HG03196 (cell line): ENCODE measurements around the gene SPAM1.
A peak's percentile ranks its signal among the peaks of the same experiment; 100 is the strongest.
"Not testable (repeated sequence)": the region's sequence is repeated elsewhere in the genome, so short reads cannot be mapped to it uniquely, and the experiment has no call there.

Experiments
- ATAC-seq: cut with Tn5 transposase; IDR thresholded peaks from one replicate; pipeline ENCODE4 v1.9.1; 2021; ENCODE audit not compliant: unreplicated experiment

SPAM1 gene

DNA sequence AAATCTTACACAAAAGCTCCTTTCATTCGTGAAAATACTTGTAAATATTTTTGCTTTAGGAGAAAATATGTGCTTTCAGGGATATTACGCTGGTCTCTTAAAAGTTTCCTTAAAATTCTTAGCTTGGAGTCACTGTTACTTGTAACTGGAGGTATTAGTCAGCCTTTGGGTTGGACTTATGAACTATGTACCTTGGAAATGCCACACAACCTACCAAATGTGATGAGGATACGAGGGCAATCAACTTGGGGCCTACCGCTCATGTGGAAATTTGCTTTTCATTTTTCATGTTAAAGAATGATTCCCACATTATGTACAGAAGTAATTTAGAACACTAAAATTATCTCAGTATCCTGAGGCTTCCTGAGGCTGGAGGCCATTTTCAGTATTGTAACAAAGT is 23.1 kb downstream of the SPAM1 start:
- ATAC-seq: no peak

DNA sequence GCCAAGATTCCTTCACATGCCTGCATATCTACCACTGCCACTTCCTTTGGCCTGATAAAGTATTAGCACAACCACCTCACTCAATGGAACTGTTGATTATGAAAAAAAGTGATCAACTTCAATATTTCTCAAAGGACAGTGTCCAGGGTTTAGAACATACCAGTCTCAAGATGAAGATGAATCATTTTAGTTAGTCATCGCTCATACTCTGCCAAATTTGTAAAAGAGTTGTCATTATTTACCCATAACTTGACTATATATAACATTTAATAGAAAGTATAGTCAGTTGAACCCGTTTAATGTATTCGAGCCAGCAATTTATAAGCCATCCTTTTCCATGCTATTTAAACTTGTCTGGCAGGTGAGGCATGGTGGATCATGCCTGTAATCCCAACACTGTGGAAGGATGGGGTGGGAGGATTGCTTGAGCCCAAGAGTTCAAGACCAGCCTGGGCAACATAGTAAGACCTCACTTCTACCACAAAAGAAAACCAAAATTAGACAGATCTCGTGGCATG is 33.2 kb downstream of the SPAM1 start:
- no peak for ATAC-seq

DNA sequence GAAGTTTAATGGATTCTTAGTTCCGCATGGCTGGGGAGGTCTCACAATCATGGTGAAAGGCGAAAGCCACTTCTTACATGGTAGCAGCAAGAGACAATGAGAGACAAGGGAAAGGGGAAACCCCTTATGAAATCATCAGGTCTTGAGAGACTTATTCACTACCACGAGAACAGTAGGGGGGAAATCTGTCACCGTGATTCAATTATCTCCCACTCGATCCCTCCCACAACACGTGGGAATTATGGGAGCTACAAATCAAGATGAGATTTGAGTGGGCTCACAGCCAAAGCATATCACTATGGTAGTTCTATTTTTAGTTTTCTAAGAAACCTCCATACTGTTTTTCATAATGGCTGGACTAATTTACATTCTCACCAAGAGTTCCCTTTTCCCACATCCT is 36.7 kb downstream of the SPAM1 start:
- ATAC-seq: no peak

DNA sequence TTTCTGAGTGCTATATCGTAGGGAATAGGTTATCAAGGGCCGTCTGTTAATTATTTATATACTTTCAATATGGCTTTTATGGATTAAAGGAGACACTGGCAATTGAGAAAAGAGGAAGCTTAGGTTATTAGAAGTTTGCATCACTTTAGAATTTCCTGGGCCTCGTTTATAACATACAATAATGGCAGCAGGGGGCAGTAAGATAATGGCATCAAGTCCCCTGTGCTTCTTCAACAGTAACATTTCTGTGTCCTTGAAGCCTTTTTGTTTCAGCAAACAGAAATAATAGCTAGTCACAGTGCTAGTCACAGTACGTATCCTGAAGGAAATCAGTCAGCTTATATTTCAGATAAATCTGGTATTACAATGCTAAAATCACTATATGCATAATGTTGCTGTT is 41.9 kb downstream of the SPAM1 start:
- no peak for ATAC-seq

DNA sequence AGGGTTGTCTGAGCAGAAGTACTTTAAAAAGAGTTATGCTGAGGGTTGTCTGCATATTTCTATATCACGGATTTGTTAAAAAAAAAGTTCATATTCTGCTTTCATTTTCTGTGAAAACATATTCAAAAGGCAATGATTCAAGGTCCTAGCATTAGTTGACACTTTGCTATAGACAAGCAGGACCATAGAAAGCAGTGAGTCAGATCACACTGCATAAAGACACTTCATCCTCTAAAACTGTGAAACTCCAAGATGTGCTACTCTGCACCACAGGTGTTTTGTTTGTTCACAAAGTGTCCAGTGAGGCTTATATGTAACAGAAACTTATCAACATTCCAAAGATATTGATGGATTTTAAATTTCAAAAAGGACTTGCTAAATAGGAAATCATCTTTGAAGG is 47.0 kb downstream of the SPAM1 start:
- ATAC-seq: no peak

DNA sequence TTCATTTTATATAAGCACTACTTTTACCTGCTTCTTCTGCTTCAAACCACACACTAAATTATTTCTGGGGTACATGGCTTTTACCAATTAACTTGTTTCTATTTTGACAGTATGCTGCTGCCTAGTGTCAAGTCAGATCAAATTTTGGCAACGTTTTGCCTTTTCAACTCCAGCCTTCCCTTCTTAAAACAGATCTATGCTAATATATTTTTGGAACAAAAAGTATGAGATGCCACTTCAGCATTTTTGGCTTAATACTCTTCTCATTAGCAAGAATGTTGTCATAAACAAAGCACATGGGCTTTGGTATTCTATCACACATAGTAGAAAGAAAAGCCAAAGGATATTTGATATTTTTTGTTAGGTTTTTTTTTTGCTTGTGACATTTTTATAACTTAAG is 47.8 kb downstream of the SPAM1 start:
- ATAC-seq: no peak

DNA sequence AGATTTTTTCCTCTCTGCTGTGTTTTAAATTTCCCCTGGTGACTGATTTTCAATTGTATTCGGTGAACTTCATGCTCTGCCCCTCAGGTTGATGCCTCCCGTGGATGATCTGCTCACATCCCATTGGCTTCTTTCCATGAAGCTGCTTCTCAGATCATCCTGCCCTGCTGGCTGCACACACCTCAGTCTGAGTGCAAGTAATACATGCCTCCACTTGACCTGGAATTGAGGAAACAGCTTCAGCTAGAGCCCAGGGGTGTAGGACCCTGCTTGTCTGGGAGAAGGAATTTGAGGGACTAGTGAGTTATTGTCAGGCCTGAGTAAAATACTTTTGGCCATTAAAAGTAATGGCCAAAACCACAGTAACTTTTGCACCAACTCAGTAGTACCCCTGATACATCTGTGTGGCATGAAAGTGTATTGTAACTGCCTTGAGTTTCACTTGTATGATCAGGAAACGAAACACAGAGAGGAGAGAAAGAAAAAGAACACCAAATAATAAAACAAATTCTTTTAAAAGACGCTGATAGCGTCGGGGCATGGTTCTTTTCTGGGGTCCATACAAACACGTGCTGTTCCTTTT is 49.4 kb downstream of the SPAM1 start:
- peak; percentile 56 for ATAC-seq

DNA sequence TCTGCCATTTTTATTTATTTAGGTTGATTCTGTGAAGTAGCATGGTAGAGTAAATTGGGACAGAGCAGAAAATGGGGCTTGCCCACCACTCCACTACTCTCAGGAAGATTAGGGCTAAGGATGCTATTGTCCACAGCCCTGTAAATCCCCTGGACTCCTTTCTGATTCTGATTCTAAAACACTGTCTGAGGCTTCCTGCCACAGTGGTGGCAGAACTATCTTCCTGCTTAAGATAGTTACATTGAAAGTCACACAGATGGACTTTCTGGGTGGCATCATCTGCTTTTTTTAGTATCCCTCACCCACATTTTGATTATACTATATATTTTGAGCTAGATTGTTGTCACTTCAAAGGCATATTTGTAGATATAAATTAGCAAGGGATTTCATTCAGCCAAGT is 50.0 kb downstream of the SPAM1 start:
- no peak for ATAC-seq

DNA sequence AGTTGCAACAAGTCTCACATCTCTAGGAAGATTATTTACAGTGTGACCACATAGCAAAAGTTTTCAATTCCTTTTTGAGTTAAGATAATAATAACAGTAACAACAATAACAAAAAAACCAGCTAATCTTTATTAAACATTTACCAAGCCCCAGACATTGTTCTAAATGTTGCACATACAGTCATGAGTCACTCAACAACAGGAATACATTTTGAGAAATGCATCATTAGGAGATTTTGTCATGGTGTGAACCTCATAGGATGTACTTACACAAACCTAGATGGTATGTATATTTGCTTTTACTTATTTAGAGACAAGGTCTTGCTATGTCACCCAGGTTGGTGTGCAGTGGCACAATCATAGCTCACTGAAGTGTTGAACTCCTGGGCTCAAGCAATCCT is 52.0 kb downstream of the SPAM1 start:
- no peak for ATAC-seq

DNA sequence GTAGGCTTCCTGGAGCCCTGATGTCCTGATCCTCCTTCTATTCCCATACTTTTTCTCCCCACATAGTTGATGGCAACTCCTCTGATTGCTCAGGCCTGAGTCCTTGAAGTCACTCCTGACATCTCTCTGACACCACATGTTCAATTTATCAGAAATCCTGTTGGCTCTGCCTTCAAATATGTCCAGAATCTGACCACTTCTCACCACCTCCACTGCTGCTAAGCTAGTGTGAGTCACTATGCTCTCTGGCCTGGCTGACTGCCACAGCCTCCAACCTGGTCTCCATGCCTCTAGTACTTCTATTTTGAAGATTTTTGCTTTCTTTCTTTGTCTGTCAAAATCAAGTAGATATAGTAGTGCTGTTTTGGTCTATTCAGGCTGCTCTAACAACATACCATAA is 54.8 kb downstream of the SPAM1 start:
- ATAC-seq: no peak

DNA sequence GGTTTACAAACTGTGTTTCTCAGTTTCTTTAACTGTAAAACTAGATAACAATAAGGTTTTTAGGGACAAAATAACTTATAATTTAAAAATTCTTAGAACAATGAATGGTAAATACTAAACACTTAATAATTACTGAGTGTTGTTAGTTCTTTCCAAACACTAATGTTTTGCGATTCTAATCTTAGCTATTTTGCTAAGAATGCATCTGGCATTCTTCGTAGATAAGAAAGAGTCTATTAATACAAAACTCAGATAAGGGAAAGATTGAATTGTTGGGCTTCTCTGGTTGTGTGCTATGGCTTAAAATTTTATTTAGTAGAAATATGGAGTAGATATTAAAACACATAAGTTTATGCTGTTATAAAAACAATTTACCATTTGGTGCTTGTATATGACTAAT is 62.4 kb downstream of the SPAM1 start:
- ATAC-seq: no peak

DNA sequence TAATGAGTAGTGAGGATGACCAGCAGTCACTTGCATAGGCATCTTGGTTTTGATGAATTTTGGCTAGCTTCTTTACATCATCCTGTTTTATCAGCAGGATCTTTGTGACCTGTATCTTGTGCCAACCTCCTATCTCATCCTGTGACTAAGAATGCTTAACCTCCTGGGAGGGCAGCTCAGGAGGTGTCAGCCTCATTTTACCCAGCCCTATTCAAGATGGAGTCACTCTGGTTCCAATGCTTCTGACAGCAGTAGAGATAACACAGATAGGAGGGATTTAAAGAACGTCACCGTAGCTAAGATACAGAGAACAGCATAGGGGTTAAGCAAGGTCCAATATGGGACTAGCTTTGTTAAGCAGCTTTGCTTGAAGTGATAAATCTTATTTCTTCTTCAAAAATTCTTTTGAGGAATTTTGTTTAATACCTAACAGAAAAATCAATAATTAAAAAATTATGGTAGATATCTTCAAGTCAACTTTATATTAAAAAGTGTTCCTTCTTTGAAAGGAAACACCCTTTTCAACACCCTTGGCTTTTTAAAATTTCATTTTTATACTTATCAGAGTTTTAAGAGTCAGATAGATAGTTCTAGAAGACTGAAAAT is 68.0 kb downstream of the SPAM1 start:
- ATAC-seq: no peak

DNA sequence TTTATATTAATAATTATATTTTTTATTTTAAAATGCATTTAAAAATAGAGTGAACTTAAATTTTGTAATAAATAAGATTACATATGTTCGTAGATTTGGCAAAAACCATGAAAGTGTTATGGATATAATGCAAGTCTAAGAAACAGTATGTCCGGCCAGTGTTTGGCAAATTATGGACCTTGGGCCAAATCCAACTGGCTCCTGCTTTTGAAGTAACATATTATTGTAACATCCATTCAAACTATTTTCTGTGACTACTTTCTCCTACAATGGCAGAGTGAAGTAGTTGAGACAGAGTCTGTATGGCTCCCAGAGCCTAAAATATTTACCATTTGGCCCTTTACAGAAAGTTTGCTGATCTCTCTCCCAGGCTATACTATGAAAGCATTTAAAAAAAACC is 69.0 kb downstream of the SPAM1 start:
- ATAC-seq: no peak

DNA sequence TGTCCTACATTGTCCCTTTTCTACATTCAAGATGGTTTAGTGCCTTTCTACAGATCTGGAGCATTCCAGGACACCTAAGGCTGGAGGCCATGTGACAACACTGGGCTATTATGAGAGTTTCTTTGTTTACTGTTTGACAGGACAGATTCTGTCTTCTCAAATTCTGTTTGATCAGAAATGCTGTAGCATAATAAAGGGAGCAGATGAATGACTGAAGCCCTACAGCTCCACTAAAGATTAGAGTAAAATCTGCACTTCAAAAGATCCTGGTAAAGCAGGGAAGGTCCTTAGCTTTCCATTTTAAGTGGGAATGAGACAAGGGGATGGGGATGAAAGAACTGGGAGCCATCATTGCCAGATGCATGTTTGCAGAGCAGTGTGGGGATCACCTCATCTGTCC is 69.4 kb downstream of the SPAM1 start:
- ATAC-seq: no peak

DNA sequence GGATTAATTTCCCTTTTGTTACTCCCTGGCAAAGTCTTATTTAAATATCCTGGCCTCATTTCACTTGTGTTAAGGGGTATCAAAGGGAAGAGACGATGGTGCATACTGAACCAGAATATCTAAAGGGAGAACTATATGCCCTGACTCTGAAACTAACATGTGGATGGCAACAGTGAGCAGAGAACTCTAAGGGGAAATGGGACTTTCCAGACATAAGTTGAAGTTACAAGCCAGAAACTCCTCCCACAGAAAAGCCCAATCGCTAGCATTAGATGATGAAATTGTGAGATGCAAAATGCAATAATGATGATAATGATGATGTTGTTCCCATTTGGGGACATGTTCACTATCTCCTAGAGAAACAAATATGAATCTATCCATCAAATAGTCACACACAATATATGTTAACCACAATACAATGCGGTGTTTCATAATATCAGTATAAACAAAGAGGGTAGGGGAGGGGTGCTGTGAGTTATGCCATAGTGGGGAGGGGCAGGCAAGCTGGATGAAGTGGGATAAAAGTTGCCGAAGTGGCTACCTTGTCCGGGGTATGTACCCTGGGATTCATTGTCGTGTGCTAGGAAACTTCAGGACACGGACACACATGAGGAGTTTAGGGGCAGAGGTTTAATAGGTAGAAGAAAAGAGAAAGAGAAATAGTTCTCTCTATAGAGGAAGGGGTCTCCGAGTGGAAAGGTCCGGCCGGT is 70.7 kb downstream of the SPAM1 start:
- no peak for ATAC-seq

DNA sequence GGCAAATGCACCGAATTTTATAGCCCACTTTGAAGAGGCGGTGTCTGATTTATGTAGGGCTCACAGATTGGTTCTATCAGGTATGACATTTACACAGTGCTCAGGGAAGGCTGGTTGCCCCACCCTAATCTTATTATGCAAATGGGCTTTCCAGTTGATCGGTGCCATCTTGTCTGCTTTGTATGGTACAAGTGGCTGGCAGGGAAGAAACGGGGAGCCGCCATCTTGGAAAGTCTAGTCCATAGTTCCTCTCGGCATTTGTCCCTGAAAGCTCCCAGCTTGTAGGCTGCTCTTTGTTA is 71.2 kb downstream of the SPAM1 start:
- ATAC-seq: no peak

DNA sequence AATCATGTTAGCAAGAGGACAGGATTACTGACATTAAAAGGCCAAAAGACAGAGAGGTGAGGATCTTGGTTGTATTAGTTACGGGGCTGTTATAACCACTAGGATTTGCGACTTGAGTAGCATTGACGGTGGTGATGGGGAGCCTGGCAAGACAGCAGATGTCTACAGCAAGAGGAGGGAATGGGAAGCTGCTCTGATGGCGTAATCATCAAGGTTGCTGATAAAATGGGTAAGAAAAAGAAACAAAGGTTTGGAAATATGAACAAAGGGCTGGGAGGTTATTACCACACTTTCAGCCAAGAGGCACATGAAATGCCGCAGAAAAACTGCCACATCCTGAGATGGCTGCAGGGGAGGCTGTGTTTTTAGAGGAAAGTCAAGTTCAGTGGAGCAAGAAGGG is 73.9 kb downstream of the SPAM1 start:
- no peak for ATAC-seq

DNA sequence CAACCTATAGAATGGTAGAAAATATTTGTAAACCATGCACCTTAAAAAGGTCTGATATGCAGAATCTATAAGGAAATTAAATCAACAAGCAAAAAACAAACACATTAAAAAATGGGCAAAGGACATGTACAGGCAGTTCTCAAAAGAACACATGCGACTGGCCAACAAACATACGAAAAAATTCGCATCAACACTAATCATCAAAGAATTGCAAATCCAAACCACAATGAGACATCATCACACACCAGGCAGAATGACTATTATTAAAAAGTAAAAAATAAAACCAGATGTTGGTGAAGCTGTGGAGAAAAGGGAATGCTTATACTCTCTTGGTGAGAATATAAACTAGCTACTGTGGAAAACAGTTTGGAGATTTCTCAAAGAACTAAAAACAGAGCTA is 74.7 kb downstream of the SPAM1 start:
- ATAC-seq: no peak

DNA sequence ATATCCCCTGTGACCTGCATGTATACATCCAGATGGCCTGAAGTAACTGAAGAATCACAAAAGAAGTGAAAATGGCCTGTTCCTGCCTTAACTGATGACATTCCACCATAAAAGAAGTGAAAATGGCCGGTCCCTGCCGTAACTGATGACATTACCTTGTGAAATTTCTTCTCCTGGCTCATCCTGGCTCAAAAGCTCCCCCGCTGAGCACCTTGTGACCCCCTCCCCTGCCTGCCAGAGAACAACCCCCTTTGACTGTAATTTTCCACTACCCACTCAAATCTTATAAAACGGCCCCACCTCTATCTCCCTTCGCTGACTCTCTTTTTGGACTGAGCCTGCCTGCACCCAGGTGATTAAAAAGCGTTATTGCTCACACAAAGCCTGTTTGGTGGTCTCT is 83.3 kb downstream of the SPAM1 start:
- not testable (repeated sequence) for ATAC-seq

DNA sequence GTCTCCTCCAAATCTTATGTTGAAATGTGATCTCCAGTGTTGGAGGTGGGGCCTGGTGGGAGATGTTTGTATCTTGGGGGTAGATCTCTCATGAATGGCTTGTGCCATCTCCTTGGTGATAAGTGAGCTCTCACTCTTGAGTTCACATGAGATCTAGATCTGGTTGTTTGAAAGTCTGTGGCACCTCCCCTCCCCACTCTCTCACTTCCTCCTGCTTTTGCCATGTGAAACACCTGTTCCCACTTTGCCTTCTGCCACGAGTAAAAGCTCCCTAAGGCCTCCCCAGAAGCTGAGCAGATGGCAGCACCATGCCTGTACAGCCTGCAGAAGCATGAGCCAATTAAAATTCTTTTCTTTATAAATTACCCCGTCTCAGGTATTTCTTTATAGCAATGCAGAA is 84.3 kb downstream of the SPAM1 start:
- ATAC-seq: no peak
